ENCODE data around the gene CAGE1. TPM values are rescaled to one million over a fixed set of nuclear protein-coding genes. Genes with fewer than 3 reads are reported as not detected.

Gene CAGE1
- total and polyA plus RNA-seq, 8 donors = not detected

DNA sequence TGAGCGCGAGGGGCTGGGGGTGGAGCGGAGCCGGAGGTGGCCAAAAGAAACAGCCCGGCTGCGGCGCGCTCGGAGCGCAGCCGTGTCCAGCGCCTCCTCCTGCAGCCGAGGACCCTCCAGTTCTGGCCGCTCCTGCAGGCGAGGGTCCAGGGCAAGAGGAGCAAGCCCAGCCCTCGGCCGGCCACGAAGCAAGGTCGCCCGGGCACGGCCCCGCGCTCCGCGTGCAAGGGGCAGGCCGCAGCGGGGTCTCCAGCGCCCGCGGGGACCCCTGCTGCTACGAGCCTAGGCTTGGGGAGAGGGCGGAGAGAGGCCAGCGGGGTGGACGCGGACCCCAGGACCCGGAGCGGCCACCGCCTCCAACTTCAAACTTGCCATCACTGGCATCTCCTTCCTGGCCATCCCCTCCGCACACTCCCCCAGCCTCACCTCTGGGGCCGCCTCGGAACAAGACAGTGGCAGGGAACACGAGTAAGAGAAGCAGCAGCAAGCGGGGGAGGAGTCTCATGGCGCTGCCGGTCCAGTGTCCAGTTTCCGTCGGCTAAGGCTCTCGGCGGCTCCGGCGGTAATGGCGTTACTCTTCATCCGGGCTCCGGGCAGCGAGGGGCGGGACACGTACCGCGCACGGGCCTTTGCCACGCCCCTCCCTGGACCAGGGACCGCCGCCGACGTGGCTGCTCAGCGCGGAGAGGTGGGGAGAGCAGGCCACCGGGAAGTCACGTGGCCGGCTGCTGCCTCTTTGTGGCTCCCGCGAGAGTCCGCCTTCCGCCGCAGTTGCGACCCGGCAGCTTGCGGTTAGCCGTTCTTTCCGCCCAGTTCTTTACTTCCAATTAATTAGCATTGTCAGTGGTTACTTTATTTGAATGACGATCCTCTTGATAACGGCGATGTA, 76.7 kb downstream of the CAGE1 start, which contains the start of gene SSR1:
SSR1 (minus strand) TSS at position 584 of the 889 bp plus-strand sequence; CDS start at position 505, 79 bp downstream.
- Histone ChIP-seq H3K4me1 (peaks cover 10 to 52% (median 36%) of the 10 kb centered on the region in 4 donors), H3K36me3 (peaks cover 13 to 21% (median 20%) of the 10 kb centered on the region in 4 donors), H3K9me3 (no peaks in the 10 kb centered on the region), H3K4me3 (peak within 1 kb of the TSS; percentile 97 to 100 (median 98)), H3K27me3 (no peaks in the 10 kb centered on the region), H3K27ac (peak within 1 kb of the TSS; percentile 95 to 98 (median 97))
- peak; percentile 98 to 99 for DNase-seq
- TF ChIP-seq, protein P1, sequence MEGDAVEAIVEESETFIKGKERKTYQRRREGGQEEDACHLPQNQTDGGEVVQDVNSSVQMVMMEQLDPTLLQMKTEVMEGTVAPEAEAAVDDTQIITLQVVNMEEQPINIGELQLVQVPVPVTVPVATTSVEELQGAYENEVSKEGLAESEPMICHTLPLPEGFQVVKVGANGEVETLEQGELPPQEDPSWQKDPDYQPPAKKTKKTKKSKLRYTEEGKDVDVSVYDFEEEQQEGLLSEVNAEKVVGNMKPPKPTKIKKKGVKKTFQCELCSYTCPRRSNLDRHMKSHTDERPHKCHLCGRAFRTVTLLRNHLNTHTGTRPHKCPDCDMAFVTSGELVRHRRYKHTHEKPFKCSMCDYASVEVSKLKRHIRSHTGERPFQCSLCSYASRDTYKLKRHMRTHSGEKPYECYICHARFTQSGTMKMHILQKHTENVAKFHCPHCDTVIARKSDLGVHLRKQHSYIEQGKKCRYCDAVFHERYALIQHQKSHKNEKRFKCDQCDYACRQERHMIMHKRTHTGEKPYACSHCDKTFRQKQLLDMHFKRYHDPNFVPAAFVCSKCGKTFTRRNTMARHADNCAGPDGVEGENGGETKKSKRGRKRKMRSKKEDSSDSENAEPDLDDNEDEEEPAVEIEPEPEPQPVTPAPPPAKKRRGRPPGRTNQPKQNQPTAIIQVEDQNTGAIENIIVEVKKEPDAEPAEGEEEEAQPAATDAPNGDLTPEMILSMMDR (IDR thresholded peaks at IDR 0.05) = no peak
- TF ChIP-seq POLR2AphosphoS5 (IDR thresholded peaks at IDR 0.05) (peak; percentile 90 to 98 (median 93)), POLR2A (IDR thresholded peaks at IDR 0.05) (peak in 1 of 4 donors; percentile 55)
- 0 to 1% (median 0%) methylated on average over 62 to 83 of the region's 83 CpGs for WGBS, 5 donors
- intact Hi-C loops (cut with DNase I; ENCODE audit: low total_unique reads) = no loop called here

DNA sequence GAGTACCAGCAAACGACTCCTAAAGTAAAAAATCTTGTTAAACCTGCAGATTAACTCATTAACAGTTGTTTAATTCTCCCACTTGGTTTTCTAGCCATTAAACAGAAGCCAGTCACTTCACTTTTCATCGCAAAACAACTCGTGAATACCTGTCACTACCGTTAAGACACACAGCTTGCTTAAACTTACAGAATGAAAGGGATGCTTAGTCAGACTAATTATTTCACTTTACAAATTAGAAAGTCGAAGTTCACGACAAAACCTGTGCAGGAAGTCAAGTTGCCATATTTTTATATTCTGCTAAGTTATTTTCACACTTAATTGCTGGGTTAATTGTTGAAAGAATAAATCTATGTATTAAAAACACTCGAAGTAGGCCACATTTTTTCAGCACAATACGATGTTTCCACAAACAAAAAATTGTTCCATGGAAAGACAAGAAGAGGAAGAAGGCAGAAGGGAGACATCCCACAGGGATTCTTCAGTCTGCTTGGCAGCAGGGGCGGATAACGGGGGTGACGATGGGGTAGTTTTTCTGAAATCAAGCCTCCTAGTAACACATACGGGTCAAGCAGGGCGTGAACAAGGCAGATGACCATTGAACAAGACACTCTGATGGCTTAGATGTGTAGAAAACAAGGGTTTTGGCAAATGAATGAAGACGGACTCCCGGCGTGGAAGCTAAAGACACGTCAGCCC, 77.5 kb downstream of the CAGE1 start:
- intact Hi-C loops (cut with DNase I; ENCODE audit: low total_unique reads) = no loop called here
- 1 to 2% (median 1%) methylated on average over 17 of the region's 17 CpGs for WGBS, 5 donors
- TF ChIP-seq POLR2AphosphoS5 (IDR thresholded peaks at IDR 0.05) (no peak), EP300 (IDR thresholded peaks at IDR 0.05) (no peak), POLR2A (IDR thresholded peaks at IDR 0.05) (no peak)
- TF ChIP-seq, protein P1 (IDR thresholded peaks at IDR 0.05) = no peak

DNA sequence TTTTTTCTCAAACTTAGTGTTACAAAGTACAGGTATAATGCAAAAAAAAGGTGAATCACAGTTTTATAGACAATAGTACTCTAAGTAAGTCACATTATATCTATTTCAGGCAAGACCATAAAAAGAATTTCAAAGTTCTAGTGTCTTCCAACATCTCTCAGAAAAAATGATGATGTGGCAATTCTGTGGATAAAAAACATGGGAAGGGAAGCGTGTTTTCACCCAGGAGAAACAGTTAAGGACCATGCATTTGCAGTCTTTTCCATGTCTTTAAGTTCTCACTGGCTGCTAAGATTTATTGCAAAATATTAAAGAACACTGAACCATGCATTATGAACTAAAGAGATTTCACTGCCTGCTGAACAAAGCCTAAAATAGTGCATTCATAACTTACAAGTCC, 78.4 kb downstream of the CAGE1 start:
- TF ChIP-seq POLR2A (IDR thresholded peaks at IDR 0.05) (no peak), POLR2AphosphoS5 (IDR thresholded peaks at IDR 0.05) (no peak), EP300 (IDR thresholded peaks at IDR 0.05) (no peak)
- TF ChIP-seq, protein P1 (IDR thresholded peaks at IDR 0.05) = no peak
- peaks cover 11 to 60% (median 42%) of the 10 kb centered on the region in 4 donors for H3K4me1 ChIP-seq
- H3K4me3 ChIP-seq = peak overlapping the region in 2 of 4 donors; percentile 97 to 99
- intact Hi-C loops (cut with DNase I; ENCODE audit: low total_unique reads) = no loop called here
- H3K36me3 ChIP-seq = peaks cover 20 to 37% (median 37%) of the 10 kb centered on the region in 4 donors
- no peaks in the 10 kb centered on the region for H3K9me3 ChIP-seq
- H3K27me3 ChIP-seq = no peaks in the 10 kb centered on the region
- peak in 1 of 2 donors; percentile 7 for DNase-seq
- 30 to 59% (median 50%) methylated on average over 1 of the region's 1 CpG for WGBS, 5 donors
- H3K27ac ChIP-seq = no peak overlapping the region

More for the DNA sequence above, 77.5 kb downstream of the CAGE1 start:
- Histone ChIP-seq H3K36me3 (peaks cover 19 to 29% (median 28%) of the 10 kb centered on the region in 4 donors), H3K9me3 (no peaks in the 10 kb centered on the region), H3K4me1 (peaks cover 10 to 60% (median 40%) of the 10 kb centered on the region in 4 donors), H3K27me3 (no peaks in the 10 kb centered on the region), H3K4me3 (peak overlapping the region; percentile 97 to 100 (median 98)), H3K27ac (peak overlapping the region; percentile 95 to 98 (median 97))
- peak in 1 of 2 donors; percentile 9 for DNase-seq

DNA sequence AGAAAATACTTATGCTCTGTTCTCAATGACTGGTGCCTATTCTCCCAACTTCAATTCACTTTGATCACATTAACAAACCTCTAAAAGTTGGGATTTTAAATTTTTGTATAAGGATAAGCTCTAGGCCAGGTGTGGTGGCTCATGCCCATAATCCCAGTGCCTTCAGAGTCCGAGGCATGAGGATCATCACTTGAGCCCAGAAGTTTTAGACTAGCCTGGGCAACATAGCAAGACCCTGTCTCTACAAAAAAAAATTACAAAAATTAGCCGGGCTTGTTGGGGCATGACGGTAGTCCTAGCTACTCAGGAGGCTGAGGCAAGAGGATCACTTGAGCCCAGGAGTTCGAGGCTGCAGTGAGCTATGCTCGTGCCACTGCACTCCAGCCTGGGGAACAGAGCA, 80.5 kb downstream of the CAGE1 start:
- H3K9me3 ChIP-seq = no peaks in the 10 kb centered on the region
- no peaks in the 10 kb centered on the region for H3K27me3 ChIP-seq
- intact Hi-C loops (cut with DNase I; ENCODE audit: low total_unique reads) = no loop called here
- peaks cover 34 to 59% (median 58%) of the 10 kb centered on the region in 4 donors for H3K36me3 ChIP-seq
- H3K27ac ChIP-seq = no peak overlapping the region
- peaks cover 13 to 74% (median 42%) of the 10 kb centered on the region in 4 donors for H3K4me1 ChIP-seq
- H3K4me3 ChIP-seq = no peak overlapping the region
- DNase-seq = no peak
- TF ChIP-seq, protein P1 (IDR thresholded peaks at IDR 0.05) = no peak
- TF ChIP-seq EP300 (IDR thresholded peaks at IDR 0.05) = no peak
- no peak for TF ChIP-seq POLR2AphosphoS5 (IDR thresholded peaks at IDR 0.05)
- TF ChIP-seq POLR2A (IDR thresholded peaks at IDR 0.05) = no peak
- 58 to 95% (median 78%) methylated on average over 4 to 5 of the region's 5 CpGs for WGBS, 5 donors

Measured in stomach (tissue), 9 donors.